Activated B cell treated with CpG ODN at 0.5 μM for 24 hours (primary cell): Measurements from ENCODE around the gene CELSR1. TPM values are rescaled to one million over a fixed set of nuclear protein-coding genes. Genes with fewer than 3 reads are reported as not detected.

Experiments used
- ATAC-seq: fragments of 200-7000 bp; cut with Tn5 transposase; one replicate; pipeline ENCODE4 v1.10.0; 2021; ENCODE audit warnings: low read depth, mild to moderate bottlenecking, moderate library complexity
- CTCF ChIA-PET: fragments of 350-600 bp; sonication (Branson Sonifier 250); formaldehyde crosslinking; loops from one replicate; lab custom pipeline; 2021; ENCODE audit warnings: antibody characterized with exemption; lab: Charles Lee
- POLR2A ChIA-PET: fragments of 350-600 bp; sonication (Branson Sonifier 250); formaldehyde crosslinking; loops from one replicate; lab custom pipeline; 2021; ENCODE audit warnings: antibody characterized with exemption; lab: Charles Lee
- DNase-seq: peaks from one replicate; pipeline ENCODE4 v3.0.0; 2022
- H3K27ac Mint-ChIP-seq: one replicate; pipeline ENCODE4 v1.8.0; 2020; ENCODE audit warnings: mixed read lengths
- H3K27me3 Mint-ChIP-seq: one replicate; pipeline ENCODE4 v1.8.0; 2021; ENCODE audit warnings: mixed read lengths
- H3K36me3 Mint-ChIP-seq: one replicate; pipeline ENCODE4 v1.8.0; 2021; ENCODE audit warnings: low read depth, mixed read lengths
- H3K4me1 Mint-ChIP-seq: one replicate; pipeline ENCODE4 v1.8.0; 2021; ENCODE audit warnings: mixed read lengths
- H3K4me3 Mint-ChIP-seq: one replicate; pipeline ENCODE4 v1.8.0; 2020; ENCODE audit warnings: mild to moderate bottlenecking, mixed read lengths
- H3K9me3 Mint-ChIP-seq: one replicate; pipeline ENCODE4 v1.8.0; 2020; ENCODE audit warnings: mixed read lengths
- CTCF ChIP-seq: fragments of 200-600 bp; IDR thresholded peaks from one replicate; pipeline ENCODE4 v1.8.0; 2022; ENCODE audit warnings: antibody characterized with exemption, mild to moderate bottlenecking
- intact Hi-C: fragments of 100-400 bp; cut with micrococcal nuclease; formaldehyde crosslinking; loops from one replicate; pipeline ENCODE4 v1.15.1; 2024
- total RNA-seq: library from RNA; stranded (reverse); gene quantifications from 2 replicates; pipeline ENCODE4 v1.2.3, GENCODE V29; 2022

The CELSR1 gene
- total RNA-seq, 1 donor from 2014 or later, result 12.3 TPM

- ATAC-seq (no peak), DNase-seq (no peak)
- H3K9me3 Mint-ChIP-seq, result no peaks in the 10 kb centered on the region
- H3K4me3 Mint-ChIP-seq, result no peak overlapping the region
- intact Hi-C loops, result no loop called here
- no peaks in the 10 kb centered on the region for H3K4me1 Mint-ChIP-seq
- no peaks in the 10 kb centered on the region for H3K36me3 Mint-ChIP-seq
- H3K27me3 Mint-ChIP-seq, result peaks cover 19% of the 10 kb centered on the region
- TF ChIP-seq CTCF, result no peak
- CTCF ChIA-PET, result no interaction called here
- POLR2A ChIA-PET, result no interaction called here
- H3K27ac Mint-ChIP-seq, result no peak overlapping the region
Observed at GRCh38 chr22:46465793-46466192, 71.6 kb downstream of the CELSR1 start.

- ChIA-PET CTCF (no interaction called here), POLR2A (no interaction called here)
- H3K4me1 Mint-ChIP-seq, result no peaks in the 10 kb centered on the region
- H3K36me3 Mint-ChIP-seq, result no peaks in the 10 kb centered on the region
- TF ChIP-seq CTCF, result no peak
- ATAC-seq (no peak), DNase-seq (no peak)
- peaks cover 19% of the 10 kb centered on the region for H3K27me3 Mint-ChIP-seq
- H3K27ac Mint-ChIP-seq, result no peak overlapping the region
- intact Hi-C loops, result no loop called here
- no peaks in the 10 kb centered on the region for H3K9me3 Mint-ChIP-seq
- H3K4me3 Mint-ChIP-seq, result no peak overlapping the region
Observed at GRCh38 chr22:46465345-46465720, 72.1 kb downstream of the CELSR1 start.

- DNase-seq (no peak), ATAC-seq (no peak)
- TF ChIP-seq CTCF, result no peak
- Mint-ChIP-seq H3K9me3 (no peaks in the 10 kb centered on the region), H3K36me3 (no peaks in the 10 kb centered on the region), H3K4me1 (no peaks in the 10 kb centered on the region), H3K4me3 (no peak overlapping the region), H3K27me3 (peaks cover 19% of the 10 kb centered on the region), H3K27ac (no peak overlapping the region)
- intact Hi-C loops, result no loop called here
- CTCF ChIA-PET, result no interaction called here
- POLR2A ChIA-PET, result no interaction called here
Observed at GRCh38 chr22:46464701-46465344, 72.6 kb downstream of the CELSR1 start.

DNA sequence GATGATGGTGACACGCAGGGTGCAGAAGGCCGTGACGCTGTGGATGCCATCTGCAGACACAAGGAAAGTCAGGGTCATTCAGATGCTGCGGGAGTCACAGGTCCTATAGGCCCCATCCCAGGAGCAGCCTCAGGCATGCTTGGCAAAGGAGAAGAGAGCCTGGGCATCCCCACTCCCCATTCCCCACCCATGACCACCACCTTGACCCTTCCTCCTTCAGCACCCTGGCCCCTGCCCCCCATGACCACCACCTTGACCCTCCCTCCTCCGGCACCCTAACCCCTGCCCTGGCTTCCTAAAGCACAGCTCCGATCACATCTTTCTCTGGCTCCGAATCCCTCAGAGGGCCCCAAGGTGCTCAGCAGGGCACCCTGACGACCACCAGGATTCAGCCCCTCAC lies 73.1 kb downstream of the CELSR1 start:
- Mint-ChIP-seq H3K27me3 (peaks cover 19% of the 10 kb centered on the region), H3K9me3 (no peaks in the 10 kb centered on the region), H3K36me3 (no peaks in the 10 kb centered on the region), H3K27ac (no peak overlapping the region), H3K4me1 (no peaks in the 10 kb centered on the region), H3K4me3 (no peak overlapping the region)
- ChIA-PET CTCF (no interaction called here), POLR2A (no interaction called here)
- intact Hi-C loops, result no loop called here
- no peak for ATAC-seq
- DNase-seq, result no peak
- no peak for TF ChIP-seq CTCF

- CTCF ChIA-PET, result no interaction called here
Observed at GRCh38 chr22:46463435-46464227, 73.8 kb downstream of the CELSR1 start.

More at GRCh38 chr22:46463435-46464227, 73.8 kb downstream of the CELSR1 start:
- Mint-ChIP-seq H3K4me3 (no peak overlapping the region), H3K9me3 (no peaks in the 10 kb centered on the region), H3K4me1 (no peaks in the 10 kb centered on the region), H3K36me3 (no peaks in the 10 kb centered on the region), H3K27me3 (peaks cover 19% of the 10 kb centered on the region), H3K27ac (no peak overlapping the region)
- no peak for DNase-seq
- TF ChIP-seq CTCF, result no peak
- no peak for ATAC-seq
- intact Hi-C loops, result no loop called here
- POLR2A ChIA-PET, result no interaction called here
